Measurements from ENCODE around the gene OSBPL6.

The OSBPL6 gene

DNA sequence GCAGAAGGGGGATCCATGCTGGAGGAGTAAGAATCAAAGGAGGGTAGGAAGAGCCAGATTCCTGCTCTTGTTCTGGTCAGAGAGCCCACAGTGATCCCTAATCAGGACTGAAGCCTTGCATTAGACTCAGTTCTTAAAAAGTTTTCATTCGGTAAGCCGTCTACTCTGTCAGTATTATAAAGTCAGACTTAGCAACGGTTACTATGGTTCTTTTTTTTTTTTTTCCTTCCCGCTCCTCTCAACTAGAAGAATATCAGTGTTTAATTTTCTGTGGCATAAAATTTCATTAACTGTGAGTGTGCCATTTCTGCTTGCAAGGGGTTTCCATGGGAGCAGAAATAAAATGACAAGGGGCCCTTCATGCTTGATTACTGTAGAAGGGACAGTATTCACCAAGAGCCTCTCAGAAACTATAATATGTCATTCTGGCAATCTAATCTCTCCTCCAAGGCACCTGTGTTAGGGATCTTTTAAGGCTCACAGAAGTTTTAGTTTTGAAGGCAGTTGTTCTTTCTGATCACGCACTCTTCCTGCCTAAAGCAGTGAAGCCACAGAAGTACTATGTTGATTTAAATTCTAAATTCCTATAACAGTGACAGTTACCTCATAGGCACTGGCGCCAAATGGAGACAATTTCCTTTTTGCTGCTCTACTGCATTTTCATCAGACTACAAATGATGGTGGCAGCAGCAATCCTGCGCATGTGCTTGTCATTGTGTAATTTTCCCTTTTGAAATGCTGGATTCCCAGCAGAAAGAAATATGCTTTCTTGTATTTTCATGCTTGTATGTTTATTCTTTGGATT is 57.0 kb downstream of the OSBPL6 start:
- Histone ChIP-seq H4K20me1 (ENCODE audit: control insufficient read depth, insufficient read depth, low read depth, low read length) (no peaks in the 10 kb centered on the region), H3K9me3 (ENCODE audit: control insufficient read depth, insufficient read depth, low read length) (no peaks in the 10 kb centered on the region), H3K9me2 (replicated peaks; ENCODE audit: control insufficient read depth, low read length) (no peaks in the 10 kb centered on the region), H3K27me3 (ENCODE audit: control insufficient read depth, low read length) (no peaks in the 10 kb centered on the region), H3K4me2 (ENCODE audit: low read length) (no peak overlapping the region), H3F3A (ENCODE audit: control insufficient read depth, insufficient read depth) (no peaks in the 10 kb centered on the region), H3K4me1 (ENCODE audit: control insufficient read depth, low read length) (no peaks in the 10 kb centered on the region), H3K27ac (ENCODE audit: low read depth, low read length) (no peak overlapping the region), H3K79me2 (ENCODE audit: control insufficient read depth, low read length) (no peaks in the 10 kb centered on the region), H3K36me3 (ENCODE audit: control insufficient read depth, low read length) (no peaks in the 10 kb centered on the region), H3K4me3 (ENCODE audit: low read length) (no peak overlapping the region)
- no peak for TF ChIP-seq EZH2phosphoT487 (IDR thresholded peaks at IDR 0.05; ENCODE audit: borderline replicate concordance, low read length)
- TF ChIP-seq, protein P1, sequence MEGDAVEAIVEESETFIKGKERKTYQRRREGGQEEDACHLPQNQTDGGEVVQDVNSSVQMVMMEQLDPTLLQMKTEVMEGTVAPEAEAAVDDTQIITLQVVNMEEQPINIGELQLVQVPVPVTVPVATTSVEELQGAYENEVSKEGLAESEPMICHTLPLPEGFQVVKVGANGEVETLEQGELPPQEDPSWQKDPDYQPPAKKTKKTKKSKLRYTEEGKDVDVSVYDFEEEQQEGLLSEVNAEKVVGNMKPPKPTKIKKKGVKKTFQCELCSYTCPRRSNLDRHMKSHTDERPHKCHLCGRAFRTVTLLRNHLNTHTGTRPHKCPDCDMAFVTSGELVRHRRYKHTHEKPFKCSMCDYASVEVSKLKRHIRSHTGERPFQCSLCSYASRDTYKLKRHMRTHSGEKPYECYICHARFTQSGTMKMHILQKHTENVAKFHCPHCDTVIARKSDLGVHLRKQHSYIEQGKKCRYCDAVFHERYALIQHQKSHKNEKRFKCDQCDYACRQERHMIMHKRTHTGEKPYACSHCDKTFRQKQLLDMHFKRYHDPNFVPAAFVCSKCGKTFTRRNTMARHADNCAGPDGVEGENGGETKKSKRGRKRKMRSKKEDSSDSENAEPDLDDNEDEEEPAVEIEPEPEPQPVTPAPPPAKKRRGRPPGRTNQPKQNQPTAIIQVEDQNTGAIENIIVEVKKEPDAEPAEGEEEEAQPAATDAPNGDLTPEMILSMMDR (IDR thresholded peaks at IDR 0.05; ENCODE audit: low read depth, low read length, poor library complexity, severe bottlenecking), result no peak

DNA sequence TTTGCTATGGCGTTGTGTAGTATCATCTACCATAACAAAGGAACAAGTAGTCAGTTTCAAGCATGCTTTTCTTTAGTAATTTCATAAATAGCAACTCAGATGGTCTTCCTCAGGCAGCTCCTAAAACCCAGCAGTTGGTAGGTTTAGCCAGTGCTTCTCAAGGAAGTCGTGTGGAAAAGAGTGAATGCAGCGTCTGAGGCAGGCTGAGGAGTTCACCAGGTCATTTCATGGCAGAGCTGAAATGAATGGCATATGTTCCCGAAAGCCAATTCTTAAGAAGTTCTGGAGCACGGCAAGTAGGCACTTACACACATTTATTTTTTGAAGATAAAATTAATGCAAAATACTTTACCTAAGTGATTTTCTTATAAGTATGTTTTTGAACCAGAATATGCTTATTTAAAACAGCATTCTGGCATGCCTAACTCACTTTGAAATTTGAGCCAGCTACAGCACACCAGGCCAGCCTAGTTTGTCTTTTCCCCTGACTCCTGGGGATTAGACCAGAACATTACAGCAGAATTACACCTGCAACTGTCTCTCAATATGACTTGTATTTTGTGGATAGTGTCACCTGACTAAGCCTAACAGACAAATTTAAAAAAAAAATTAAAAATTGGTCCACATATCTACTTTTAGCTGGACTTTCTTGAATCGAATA is 62.2 kb downstream of the OSBPL6 start:
- Histone ChIP-seq H3K4me1 (ENCODE audit: control insufficient read depth, low read length) (no peaks in the 10 kb centered on the region), H3K36me3 (ENCODE audit: control insufficient read depth, low read length) (no peaks in the 10 kb centered on the region), H4K20me1 (ENCODE audit: control insufficient read depth, insufficient read depth, low read depth, low read length) (no peaks in the 10 kb centered on the region), H3K9me2 (replicated peaks; ENCODE audit: control insufficient read depth, low read length) (no peaks in the 10 kb centered on the region), H3K79me2 (ENCODE audit: control insufficient read depth, low read length) (no peaks in the 10 kb centered on the region), H3K27me3 (ENCODE audit: control insufficient read depth, low read length) (no peaks in the 10 kb centered on the region), H3K27ac (ENCODE audit: low read depth, low read length) (no peak overlapping the region), H3K9me3 (ENCODE audit: control insufficient read depth, insufficient read depth, low read length) (no peaks in the 10 kb centered on the region), H3F3A (ENCODE audit: control insufficient read depth, insufficient read depth) (no peaks in the 10 kb centered on the region), H3K4me3 (ENCODE audit: low read length) (no peak overlapping the region), H3K4me2 (ENCODE audit: low read length) (no peak overlapping the region)
- TF ChIP-seq, protein P1 (IDR thresholded peaks at IDR 0.05; ENCODE audit: low read depth, low read length, poor library complexity, severe bottlenecking), result no peak
- TF ChIP-seq EZH2phosphoT487 (IDR thresholded peaks at IDR 0.05; ENCODE audit: borderline replicate concordance, low read length), result no peak

DNA sequence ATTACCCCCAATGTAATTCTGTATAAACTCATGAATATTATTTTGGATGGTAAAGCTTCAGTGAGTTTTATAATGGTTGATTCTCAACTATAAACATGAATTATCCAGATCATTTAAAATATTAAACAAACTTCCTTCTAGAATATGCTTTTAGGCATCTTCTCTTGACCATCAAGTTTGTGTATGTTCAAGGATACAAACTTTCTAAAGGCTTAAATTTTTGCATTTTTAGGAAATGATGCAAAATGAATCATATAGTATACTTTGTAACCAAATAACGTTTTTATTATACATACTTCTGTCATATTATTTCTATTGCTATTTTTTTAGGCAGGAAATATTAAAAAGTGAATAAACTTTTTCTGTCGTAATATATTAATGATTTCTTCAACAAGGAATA is 62.8 kb downstream of the OSBPL6 start:
- Histone ChIP-seq H3F3A (ENCODE audit: control insufficient read depth, insufficient read depth) (no peaks in the 10 kb centered on the region), H3K79me2 (ENCODE audit: control insufficient read depth, low read length) (no peaks in the 10 kb centered on the region), H3K9me2 (replicated peaks; ENCODE audit: control insufficient read depth, low read length) (no peaks in the 10 kb centered on the region), H3K36me3 (ENCODE audit: control insufficient read depth, low read length) (no peaks in the 10 kb centered on the region), H3K4me2 (ENCODE audit: low read length) (no peak overlapping the region), H3K4me3 (ENCODE audit: low read length) (no peak overlapping the region), H3K4me1 (ENCODE audit: control insufficient read depth, low read length) (no peaks in the 10 kb centered on the region), H3K27me3 (ENCODE audit: control insufficient read depth, low read length) (no peaks in the 10 kb centered on the region), H3K9me3 (ENCODE audit: control insufficient read depth, insufficient read depth, low read length) (no peaks in the 10 kb centered on the region), H4K20me1 (ENCODE audit: control insufficient read depth, insufficient read depth, low read depth, low read length) (no peaks in the 10 kb centered on the region), H3K27ac (ENCODE audit: low read depth, low read length) (no peak overlapping the region)
- no peak for TF ChIP-seq EZH2phosphoT487 (IDR thresholded peaks at IDR 0.05; ENCODE audit: borderline replicate concordance, low read length)
- TF ChIP-seq, protein P1 (IDR thresholded peaks at IDR 0.05; ENCODE audit: low read depth, low read length, poor library complexity, severe bottlenecking), result no peak
